GM13976 (cell line): ENCODE results near the gene ARPP19.

Source experiments
- DNase-seq: peaks from one replicate; pipeline ENCODE4 v3.0.0; 2012; ENCODE audit warnings: low spot score
- CTCF ChIP-seq: IDR thresholded peaks from 2 replicates; pipeline ENCODE4 v1.5.1; 2012; ENCODE audit warnings: borderline replicate concordance, mild to moderate bottlenecking; ENCODE audit not compliant: insufficient read depth; ENCODE audit errors: extremely low read depth, missing control alignments, control extremely low read depth
- in situ Hi-C: fragments of 300-500 bp; cut with MboI; formaldehyde crosslinking; loops from one replicate; pipeline ENCODE4 v1.12.0; 2022; ENCODE audit warnings: low sequenced_read_pairs, mixed read lengths, inconsistent platforms; ENCODE audit not compliant: unreplicated experiment

The ARPP19 gene

GRCh38 chr15:52559575-52559974 is 9.3 kb downstream of the ARPP19 start:
- no peak for TF ChIP-seq CTCF
- in situ Hi-C loops = no loop called here
- DNase-seq = no peak

DNA sequence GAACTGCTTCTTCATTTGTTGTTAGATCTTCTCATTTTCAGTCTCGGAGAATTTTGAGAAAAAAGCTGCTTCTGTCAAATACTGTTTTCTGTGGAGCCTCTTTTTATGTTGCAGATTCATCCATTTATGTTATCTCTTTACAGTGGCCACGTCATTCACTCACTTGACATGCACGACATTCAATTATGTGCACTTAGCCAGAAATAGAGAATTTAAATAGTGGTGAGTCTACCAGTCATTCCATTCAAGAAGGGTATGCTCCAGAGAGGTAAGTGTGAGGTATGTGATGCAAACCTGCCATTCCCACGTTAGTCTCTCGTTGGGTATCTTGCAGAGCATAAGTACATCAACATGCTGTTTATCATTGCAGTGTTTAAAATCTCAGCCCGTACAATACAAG is 9.8 kb downstream of the ARPP19 start:
- DNase-seq = no peak
- in situ Hi-C loops = no loop called here
- TF ChIP-seq CTCF = no peak

GRCh38 chr15:52558196-52558595 is 10.6 kb downstream of the ARPP19 start:
- no peak for DNase-seq
- in situ Hi-C loops = no loop called here
- no peak for TF ChIP-seq CTCF

DNA sequence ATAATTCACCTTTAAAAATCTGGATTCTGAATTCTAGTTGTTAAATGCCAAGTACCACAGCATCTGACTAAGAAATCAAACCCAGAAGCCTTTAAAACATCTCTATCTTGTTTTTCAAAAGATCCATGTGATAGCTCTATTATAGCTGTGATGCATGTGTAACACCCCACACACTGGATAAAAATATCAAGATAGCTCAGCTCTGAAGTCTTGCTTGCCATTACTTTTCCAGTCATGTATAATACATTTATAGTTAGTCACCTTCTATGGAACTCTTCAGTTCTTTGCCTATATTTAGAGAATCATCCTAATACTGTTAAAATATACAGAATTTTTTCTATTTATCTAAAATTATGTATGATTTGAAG is 11.6 kb downstream of the ARPP19 start:
- no peak for TF ChIP-seq CTCF
- in situ Hi-C loops = no loop called here
- no peak for DNase-seq

- in situ Hi-C loops = no loop called here
- DNase-seq = no peak
- TF ChIP-seq CTCF = no peak
Measured at GRCh38 chr15:52556524-52557273, 12.1 kb downstream of the ARPP19 start.

DNA sequence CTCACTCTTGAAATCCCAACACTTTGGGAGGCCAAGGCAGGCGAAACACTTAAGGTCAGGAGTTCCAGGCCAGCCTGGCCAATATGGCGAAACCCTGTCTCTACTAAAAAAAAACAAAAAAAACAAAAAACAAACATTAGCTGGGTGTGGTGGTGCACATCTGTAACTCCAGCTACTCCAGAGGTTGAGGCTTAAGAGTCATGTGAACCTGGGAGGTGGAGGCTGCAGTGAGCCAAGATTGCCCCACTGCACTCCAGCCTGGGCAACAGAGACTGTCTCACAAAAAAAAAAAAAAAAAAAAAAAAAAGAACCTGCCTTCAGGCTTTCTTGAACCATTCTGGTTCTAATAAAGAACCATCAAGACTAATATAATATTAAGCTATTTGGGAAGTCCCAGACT is 16.5 kb downstream of the ARPP19 start:
- in situ Hi-C loops = no loop called here
- no peak for DNase-seq
- no peak for TF ChIP-seq CTCF
